ENCODE measurements around the gene FCAMR.

GRCh38 chr1:206921772-206922265, 48.4 kb downstream of the FCAMR start, which contains the start of gene FCMR:
- TF ChIP-seq ZNF555 (tag by site-specific recombination; conservative IDR thresholded peaks at IDR 0.05) (no peak), CTCF (tag by site-specific recombination; IDR thresholded peaks at IDR 0.05) (no peak), ZNF404 (tag by site-specific recombination; IDR thresholded peaks at IDR 0.05) (no peak), PRDM1 (tag by site-specific recombination; IDR thresholded peaks at IDR 0.05) (no peak), ZNF114 (tag by site-specific recombination; IDR thresholded peaks at IDR 0.05) (no peak), ZNF292 (tag by site-specific recombination; IDR thresholded peaks at IDR 0.05; ENCODE audit: borderline replicate concordance, low read depth) (no peak), ZBTB11 (tag by site-specific recombination; conservative IDR thresholded peaks at IDR 0.05; ENCODE audit: low read depth) (no peak), SETDB1 (IDR thresholded peaks at IDR 0.05; ENCODE audit: insufficient read length, low read length) (no peak), YY1 (tag by site-specific recombination; IDR thresholded peaks at IDR 0.05) (no peak), ZSCAN5A (tag by site-specific recombination; IDR thresholded peaks at IDR 0.05) (no peak), ZNF768 (tag by site-specific recombination; IDR thresholded peaks at IDR 0.05) (no peak)

Data from HEK293 (cell line).